ENCODE measurements around the gene PGAM2.
"Not testable (repeated sequence)": the region's sequence is repeated elsewhere in the genome, so short reads cannot be mapped to it uniquely, and the experiment has no call there.

GRCh38 chr7:44031319-44031718, 34.0 kb downstream of the PGAM2 start:
- TF ChIP-seq CTCF, EP300, POLR2A (IDR thresholded peaks at IDR 0.05): not testable (repeated sequence)

Data from gastroesophageal sphincter (tissue), 3 donors.